ENCODE results near the gene TLE1.
"Not testable (repeated sequence)": the region's sequence is repeated elsewhere in the genome, so short reads cannot be mapped to it uniquely, and the experiment has no call there.

Gene TLE1

DNA sequence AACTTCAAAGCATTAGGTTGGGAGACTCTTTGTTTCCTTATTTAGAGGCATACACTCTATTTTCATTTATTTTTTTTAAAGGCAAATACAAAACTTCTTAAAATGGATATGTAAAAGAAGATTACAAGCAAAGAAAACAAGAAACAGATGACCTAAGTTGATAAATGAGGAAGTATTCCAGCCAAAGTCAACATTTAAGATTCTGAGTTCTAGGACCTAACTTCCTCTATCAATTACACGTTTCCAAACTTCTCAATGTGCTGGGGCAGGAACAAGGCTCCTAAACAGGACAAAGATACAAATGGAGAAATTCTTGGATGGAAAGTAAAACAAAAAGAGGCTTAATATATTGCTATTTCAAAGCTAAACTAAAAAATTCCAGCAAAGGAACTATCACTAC lies 89.5 kb downstream of the TLE1 start:
- no peak for DNase-seq

DNA sequence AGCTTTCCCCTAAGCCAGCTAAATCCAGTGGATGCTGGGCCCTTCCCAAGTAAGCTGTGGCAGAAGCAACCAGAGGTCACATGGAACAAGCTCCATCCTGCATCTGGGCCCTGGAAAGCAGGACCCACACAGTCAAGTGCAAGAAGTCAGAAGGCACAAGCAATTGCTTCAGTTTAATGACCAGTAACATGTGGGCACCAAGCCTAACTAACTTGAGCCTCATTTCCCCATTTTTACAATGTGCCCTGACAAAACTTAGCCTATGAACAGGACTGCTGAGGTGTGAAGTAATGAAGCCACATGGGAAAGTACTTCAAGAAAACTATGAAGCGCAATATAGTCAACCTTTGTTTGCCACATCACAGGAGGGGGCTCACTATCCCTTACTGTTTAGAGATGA lies 90.5 kb downstream of the TLE1 start:
- no peak for DNase-seq

DNA sequence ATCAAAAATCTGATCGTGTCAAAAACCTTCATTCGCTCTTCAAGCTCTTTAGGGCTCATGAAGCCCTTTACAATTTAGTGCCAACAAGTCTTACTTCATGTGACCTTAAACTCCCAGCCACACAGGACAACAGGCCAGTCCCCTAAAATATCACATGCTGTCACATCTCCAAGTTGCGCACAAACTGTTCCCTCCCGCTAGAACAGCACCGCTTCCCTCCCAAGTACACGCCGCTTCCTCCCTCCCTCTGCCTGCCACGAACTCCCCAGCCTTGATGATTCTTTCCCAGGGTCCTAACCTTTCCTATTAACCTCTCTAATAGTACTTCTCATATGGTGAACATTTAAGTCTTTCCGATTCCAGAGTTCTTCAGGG lies 91.2 kb downstream of the TLE1 start:
- DNase-seq, result no peak

DNA sequence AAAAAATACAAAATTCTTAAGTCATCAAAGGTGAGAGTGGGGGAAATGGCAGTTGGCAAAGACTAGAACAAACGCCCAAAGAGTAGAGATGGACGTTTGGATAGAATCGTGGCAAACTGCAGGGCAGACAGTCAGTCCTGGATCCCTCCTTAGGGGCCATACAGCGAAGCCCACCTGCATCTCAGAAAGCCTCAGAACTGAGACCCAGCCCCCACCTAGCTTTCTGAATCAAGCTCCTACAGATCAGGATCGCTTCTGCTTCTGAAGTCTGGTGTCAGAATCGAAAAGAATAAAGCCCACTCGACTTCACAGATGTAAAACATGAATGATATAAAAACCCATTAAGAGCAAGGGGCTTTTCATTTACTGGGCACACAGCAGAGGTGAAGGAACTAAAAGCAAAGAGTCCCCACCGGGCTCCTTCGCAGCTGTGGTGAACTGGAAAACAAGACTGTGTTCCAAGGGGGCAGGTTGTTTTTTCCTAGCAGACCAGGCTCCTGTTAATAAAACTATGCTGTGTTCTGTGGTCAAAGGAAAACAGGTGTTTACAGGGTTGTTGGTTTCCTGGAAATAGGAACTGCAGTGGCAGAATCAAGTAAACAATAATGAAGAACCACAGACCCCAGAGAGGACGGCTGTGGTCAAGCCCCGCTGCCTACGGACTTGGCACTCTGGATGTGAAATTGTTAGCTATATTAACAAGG lies 91.8 kb downstream of the TLE1 start:
- no peak for DNase-seq

DNA sequence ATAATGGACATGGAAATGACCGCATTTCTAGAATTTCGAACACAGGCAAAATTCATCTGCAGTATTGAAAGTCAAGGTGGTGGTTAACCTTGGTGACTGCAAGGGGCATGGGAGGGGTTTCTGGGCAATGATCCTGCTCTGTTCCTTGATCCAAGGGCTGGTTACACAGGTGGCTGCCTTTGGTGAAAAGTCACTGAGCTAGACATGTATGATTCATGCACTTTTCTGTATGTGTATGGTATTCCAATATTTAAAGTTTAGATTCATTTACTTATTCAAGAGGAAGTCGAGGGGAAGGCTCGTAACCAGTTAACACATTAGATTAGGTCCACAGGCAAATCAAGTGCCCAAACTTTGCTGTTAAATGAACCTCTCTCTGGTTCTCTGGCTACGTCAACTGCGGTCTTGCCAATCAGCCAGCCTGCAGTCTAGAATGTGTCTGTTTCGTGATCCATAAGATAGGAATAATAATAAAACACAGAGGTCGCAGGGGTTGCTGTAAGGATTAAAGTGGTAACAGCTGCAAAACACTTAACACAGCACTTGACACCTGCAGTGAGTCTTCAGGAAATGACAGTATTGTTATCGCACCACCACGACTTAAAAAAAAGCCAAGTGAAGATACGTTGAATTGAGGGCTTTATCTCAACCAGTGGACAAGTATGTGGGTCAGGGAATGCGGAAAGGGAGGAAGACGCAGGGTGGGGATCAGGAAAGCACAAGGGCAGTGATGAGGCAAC lies 92.5 kb downstream of the TLE1 start:
- DNase-seq, result no peak

DNA sequence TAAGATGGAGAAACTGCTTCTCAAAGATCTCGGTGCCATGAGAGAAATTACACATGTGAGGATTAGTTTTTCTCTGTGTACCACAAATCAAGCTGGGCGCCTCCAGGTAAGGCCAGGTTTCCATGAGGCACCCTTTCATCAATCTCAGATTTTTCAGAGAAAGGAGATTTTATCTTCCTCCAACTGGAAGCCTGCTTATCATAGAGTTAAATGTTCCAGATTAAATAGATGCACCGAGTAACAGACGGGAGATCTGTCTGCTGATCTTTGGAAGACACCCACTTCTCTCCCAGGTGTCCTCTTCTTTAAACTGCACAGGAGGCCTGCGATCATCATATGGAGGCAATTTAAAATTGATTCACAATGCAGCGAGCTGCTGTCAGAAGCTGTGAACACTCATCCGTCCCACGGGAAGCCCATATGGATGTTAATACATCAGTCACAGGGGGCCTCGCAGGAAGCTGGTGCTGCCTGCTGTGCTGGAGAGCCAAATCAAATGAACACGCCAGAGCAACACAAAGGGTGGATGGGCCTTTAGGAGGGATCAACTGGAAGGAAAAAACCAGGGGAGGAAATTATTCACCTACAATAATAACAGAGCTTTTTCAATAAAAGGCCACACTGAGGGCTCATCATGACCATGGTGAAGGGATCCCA lies 93.3 kb downstream of the TLE1 start:
- no peak for DNase-seq

DNA sequence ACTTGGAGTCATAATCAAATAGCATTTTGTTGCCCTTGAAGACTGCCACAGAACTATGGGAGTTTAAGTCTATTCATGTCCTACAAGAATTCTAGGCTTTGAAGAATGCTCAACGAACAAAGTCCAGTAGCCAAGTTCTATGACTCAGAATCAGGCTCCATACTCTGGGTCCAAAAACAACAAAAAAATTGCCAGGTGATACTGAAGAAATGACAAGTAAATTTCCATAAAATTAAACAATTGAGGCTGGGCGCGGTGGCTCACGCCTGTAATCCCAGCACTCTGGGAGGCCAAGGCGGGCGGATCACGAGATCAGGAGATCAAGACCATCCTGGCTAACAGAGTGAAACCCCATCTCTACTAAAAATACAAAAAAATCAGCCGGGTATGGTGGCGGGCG lies 94.1 kb downstream of the TLE1 start:
- DNase-seq, result not testable (repeated sequence)

DNA sequence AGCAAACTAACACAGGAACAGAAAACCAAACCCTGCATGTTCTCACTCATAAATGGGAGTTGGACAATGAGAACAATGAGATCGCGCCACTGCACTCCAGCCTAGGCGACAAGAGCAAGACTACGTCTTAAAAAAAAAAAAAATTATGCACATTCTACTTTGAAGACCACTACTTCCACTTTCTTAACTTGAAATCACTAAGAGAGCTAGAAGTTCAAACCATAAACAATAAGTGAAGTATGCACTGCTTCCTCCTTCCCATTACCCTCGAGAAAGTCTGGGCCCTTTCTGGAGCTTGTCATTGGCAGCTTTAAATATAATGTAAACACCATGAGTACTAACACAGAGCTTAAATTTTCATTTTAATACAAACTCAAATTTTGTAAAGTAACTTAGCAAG lies 94.9 kb downstream of the TLE1 start:
- no peak for DNase-seq

DNA sequence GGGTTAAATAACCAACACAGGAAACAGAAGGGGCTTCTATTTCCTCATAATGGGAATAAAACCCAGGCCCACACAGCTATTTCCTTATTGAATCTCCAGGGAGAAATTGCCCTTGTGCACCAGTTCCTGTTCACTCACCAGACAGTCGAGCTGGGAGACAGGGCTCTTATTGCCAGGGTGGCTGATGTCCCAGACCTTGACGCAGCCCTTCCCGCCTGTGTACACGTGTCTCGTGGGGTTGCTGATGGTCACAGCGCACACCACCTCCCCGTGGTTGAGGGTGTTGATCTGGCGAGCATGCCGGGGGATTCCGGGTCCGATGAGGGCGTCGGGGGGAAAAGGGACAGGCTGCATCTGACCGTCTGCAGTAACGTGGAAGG lies 96.5 kb downstream of the TLE1 start:
- DNase-seq, result no peak

DNA sequence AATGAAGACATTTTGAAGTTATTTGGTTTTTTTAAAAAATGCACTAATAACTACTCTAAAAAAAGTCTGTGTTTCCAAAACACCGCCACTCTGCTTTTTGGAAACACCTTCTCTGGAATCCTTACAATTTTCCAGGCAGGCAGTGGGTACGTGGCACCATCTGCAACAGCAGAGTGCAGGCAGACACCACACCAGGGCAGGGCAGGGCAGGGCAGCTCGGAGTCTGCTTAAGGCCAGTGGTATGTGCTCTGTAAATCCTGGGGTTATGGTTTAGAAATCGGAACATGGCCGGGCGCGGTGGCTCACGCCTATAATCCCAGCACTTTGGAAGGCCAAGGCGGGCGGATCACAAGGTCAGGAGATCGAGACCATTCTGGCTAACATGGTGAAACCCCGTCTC lies 97.6 kb downstream of the TLE1 start:
- no peak for DNase-seq

DNA sequence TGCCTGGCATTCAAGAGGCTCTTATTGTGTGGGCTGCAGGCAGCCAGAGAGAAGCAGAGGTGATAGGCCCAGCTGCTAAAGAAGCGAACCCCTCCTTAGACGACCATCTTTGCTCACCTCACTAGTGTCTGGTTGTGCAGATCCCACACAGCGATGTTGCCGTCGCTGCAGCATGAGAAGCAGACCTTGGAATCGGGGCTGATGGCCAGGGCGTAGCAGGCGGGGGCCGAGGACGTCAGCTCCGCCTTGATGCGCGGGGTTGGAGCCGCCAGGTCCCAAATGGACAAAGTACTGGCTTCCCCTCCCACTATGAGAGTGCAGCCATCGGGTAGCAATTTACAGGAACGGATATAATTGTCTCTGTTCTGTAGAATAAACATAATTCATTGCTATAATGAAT lies 98.7 kb downstream of the TLE1 start:
- no peak for DNase-seq

DNA sequence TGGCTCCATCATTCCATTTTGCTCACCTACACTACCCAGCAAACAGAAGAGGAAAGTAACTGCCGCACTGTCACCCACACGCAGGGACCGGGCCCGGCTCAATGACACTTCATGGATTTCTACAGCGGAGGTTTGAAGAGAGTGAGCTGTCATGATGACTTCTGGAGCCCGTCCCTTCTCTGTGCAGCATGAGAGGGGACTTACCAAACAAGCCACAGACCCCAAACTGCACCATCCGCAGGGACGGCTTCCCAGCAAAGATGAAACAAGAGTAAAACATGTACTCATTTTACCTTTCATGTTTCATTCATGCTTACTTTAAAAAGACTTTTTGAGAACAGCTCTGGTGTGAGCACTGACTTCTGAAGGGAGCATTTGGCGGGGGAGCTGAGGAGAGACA lies 99.5 kb downstream of the TLE1 start:
- DNase-seq, result no peak

DNA sequence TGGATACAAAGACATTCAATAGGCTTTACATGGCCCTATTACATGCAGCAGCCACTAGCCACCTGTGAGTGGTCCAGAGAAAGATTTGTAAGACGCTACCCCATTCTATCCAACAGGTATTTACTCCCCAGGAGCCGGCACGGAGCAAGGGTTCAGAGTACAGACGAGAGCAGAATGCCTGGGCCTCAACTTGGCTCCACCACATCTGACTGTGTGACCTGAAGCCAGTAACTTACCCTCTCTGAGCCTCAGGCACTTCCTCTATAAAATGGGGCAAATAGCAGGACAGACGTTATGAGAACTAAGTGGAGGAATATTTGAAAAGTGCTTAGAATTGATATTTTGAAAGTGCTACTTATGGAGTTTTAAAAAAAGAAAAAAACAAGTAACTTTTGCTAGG lies 100.0 kb downstream of the TLE1 start:
- DNase-seq, result no peak

DNA sequence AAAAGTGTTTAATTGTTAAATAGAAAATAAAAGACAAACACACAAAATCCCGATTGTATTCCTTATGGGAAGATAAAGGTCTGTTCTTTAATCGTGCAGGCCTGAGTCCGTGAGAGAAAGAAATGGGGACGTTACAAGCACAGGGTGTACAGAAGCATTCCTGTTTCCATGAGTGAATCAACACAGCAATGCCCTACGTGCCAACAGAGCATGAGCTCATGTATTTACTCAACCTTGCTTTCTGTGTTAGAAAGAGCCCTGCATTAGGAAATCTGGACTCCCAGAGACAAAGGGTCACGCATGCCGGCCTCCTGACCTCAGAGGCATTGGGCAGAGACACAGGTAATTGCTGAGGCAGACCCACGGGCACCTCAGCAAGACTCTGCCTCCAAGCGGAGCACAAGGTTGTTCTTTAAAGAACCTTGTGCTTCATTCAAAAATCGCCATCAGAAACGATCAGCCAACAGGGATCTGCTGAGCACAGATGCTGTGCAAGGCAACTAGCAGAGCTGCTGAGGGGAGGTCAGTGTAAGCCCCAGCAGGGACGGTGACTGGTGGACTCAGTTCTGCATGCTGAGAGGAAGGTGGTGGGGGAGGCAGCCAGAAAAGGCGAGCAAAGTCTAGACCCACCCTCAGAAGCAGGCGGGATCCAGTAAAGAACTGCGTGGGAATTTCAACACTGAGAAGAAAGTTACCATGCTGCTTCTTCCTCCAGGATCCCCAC lies 101.0 kb downstream of the TLE1 start:
- DNase-seq, result no peak

DNA sequence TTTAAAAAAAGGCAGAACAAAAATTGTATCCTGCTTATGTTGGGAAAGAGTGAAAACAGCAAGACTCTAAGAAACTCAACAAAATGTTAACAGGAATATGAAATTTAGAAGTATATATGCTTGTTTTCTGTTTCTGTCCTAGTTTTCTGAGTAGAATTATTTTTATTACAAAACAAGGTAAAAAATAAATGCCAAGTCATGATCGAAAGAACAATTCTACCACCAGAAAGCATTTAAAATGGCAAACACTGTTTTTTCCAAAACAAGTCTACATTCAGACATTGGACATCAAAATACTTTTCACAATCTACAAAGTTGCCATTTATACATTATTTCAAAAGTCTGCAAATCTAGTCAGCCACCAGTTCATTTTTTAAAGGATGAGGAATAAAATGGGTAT lies 102.6 kb downstream of the TLE1 start:
- DNase-seq, result no peak

DNA sequence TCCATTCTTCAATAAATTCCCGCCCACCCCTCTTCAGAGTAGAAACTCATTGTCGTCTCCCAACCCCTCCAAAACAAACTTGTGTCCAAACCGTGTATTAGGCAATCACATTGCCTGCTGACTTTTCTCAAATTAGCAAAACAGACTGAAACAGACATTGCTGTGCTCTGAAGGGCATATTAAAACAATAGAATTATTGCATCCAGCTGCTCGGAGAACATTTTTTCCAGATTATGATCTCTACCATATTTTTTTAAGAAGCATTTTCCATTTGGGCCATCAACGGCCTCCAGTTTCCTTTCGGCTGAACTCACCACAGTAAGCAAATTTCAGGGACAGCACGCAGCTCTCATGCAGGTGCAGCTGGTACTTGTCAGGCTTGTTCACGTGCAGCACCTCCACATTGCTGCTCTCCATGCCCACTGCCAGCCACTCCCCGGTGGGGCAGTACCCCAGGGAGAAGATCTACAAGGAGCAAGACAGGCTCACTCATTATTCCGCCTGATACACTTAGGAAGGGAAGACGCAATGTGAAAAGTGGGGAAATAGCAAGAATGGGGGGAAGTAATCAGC lies 104.1 kb downstream of the TLE1 start:
- no peak for DNase-seq

DNA sequence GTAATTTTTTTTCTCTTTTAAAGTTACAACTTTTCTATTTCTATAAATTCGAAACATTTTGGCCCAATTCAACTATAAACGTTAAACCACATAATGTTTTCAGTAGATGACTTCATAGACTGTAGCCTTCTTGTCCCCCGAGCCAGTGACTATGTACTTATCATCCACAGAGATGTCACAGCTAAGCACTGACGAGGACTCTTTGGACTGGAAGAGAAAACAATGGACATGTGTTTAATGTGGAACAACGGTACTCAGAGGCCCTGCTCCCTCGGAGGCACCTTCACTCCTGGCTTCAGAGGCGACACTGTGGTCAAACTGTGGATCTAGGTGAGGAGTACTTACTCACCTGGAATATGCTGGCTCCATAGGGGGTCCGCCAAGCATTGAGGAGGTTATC lies 105.2 kb downstream of the TLE1 start:
- DNase-seq, result no peak

DNA sequence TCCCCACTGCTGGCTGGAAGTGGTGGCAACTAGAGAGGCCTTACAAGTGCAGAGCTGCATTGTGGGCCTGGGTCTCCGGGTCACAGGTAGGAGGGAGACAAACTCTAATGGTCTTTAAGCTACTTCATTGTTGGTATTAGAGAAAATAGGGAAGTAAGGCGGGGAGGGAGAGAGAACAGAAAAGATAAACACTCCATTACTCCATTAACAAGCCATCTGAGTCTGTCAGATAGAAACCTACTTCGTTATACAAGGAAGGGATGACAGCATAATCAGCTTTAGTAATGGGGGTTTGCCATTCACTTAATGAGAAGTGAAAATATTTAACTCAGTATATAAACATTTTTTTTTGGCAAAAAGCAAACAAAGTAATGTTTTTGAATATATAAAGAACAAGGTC lies 107.4 kb downstream of the TLE1 start:
- no peak for DNase-seq

DNA sequence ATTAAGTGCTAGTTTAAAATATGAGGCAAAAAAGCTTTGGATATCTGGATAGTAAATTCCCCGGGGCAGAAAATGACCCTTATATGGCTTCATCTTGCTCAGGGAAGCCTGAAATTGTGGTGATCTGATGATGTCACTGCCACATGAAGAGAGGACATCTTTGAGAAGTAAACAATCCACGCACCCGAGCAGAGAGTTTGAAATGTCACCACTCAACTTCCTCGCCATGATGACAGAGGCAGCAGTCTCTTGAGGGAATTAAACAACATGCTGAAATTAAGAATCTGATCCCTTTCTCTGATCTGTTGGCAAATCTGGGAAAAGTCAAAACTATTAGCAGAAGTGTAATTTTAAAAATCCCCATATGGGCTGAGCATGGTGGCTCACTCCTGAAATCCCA lies 110.0 kb downstream of the TLE1 start:
- DNase-seq, result no peak

DNA sequence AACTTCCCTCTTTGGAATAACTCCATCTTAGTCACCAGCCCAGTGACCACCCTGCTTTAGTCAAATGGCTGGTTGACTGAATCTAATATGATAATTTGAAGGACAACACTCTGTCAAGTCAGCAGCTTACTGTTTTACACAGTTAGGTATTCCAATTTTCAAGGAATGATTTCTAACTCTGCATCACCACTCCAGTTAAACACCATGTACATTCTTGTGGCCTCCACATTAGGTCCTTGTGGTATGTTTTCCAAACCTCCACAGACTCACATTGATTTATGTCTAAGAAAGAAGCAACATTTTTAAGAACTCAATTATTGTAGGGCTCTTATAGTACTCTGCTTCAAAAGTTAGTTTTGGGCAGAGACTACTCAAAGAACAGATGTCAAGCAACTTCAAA lies 110.7 kb downstream of the TLE1 start:
- DNase-seq, result no peak

DNA sequence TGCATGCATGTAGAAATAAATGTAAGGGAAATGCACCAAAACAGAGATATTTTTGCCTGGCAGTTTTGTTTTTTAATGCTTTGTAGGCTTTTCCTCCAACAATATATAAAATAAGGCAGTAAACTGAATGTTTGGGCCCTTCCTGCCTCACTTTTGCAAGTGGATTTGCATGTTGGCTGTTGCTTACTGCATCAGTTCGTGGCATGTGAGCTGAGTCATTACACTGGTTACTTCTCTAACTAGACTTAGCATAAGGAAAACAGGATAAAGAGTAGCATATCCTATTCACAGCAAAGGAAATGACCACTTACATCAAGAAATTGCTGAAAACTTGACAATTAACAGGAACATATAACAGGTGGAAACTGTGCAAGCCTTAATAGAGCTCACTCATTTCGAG lies 113.4 kb downstream of the TLE1 start:
- DNase-seq, result no peak

DNA sequence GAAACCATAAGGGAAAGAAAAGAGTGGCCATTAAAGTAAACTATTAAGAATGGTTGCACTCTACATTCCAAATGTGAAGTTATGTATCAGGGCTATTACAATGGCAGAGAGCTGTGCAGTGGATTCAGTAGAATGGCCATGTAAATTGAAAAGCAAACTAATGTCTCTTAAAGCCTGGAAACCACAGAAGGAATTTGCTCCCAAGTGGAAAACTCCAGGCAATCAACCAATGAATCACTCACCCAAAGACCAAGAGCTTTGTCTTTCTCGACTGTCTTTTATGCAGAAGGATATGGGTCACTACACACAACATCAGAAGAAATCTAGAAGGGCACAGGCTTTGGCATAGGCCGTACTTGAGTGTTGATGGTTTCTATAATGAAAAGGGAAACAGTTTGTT lies 114.9 kb downstream of the TLE1 start:
- DNase-seq, result no peak

Measured in cortex of kidney (tissue), 1 donor.